Hematopoietic multipotent progenitor cell treated with erythropoietin and hydrocortisone succinate and interleukin-3 and kit ligand, for 17 days (in vitro differentiated cells): Measurements from ENCODE around the gene KCTD7.
"Not testable (repeated sequence)": the region's sequence is repeated elsewhere in the genome, so short reads cannot be mapped to it uniquely, and the experiment has no call there.

Experiments used
- DNase-seq: peaks from one replicate; pipeline ENCODE4 v3.0.0-alpha.2; 2015; ENCODE audit warnings: low spot score

Gene KCTD7

DNA sequence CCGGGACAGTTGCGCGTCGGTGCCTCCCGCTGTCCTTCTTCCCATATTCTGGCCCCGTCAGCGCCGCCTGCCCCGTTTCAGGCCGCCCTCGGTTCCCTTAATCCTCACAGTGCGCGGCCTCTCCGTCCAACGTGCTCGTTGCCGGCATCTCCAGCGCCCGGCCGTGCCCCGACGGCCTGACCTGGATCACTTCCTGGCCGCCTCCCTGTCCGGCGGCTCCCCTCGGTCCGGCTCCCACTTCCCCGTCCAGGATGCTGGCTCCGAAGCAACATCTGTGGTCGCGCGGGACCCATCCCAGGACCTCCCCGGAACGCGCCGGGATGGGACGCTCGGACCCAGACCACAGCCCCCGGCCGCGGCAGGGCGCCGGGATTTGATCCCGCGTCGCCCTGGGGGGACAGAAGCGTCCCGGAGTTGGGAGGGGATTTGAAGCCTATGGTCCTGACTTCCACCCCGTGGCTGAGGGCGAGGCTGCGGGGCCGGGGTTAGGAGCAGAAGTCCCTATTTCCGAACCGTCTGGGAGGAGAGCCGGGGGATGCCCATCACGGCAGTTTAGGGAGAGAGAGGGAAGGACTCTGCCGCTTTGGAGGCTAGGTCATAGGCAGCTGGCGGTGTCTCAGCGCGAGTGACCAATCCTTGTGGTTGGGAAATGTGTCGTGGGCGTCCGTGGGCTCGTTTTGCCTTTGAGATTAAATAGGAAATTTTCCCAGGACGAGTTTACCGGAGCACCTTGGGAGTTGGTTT, 53.8 kb downstream of the KCTD7 start:
- no peak for DNase-seq

- DNase-seq = not testable (repeated sequence)
Measured at GRCh38 chr7:66683094-66683769, 54.6 kb downstream of the KCTD7 start.

DNA sequence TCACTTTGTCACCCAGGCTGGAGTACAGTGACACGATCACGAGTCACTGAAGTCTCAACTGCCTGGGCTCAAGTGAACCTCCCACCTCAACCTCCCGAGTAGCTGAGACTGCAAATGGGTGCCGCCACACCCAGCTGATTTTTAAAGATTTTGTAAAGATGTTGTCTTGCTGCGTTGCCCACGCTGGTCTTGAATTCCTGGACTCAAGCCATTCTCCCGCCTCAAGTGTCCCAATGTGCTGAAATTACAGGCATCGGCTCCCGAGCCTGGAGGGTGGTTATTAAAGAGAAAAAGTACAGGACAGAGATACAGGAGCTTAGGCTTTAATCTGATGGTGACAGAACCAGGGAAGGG, 55.1 kb downstream of the KCTD7 start:
- DNase-seq = no peak

GRCh38 chr7:66685663-66686062, 57.0 kb downstream of the KCTD7 start:
- DNase-seq = not testable (repeated sequence)

DNA sequence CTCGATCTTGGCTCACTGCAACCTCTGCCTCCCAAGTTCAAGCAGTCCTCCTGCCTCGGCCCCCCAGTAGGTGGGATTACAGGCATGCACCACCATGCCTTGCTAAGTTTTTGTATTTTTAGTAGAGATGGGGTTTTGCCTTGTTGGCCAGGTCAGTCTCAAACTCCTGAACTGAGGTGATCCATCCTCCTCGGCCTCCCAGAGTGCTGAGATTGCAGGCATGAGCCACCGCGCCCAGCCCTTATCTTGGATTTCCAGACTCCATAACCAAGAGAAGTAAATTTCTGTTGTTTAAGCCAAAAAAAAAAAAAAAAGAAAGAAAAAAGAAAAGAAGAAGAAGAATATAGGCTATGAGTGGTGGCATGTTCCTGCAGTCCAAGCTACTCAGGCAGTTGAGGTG, 58.5 kb downstream of the KCTD7 start:
- DNase-seq = no peak

DNA sequence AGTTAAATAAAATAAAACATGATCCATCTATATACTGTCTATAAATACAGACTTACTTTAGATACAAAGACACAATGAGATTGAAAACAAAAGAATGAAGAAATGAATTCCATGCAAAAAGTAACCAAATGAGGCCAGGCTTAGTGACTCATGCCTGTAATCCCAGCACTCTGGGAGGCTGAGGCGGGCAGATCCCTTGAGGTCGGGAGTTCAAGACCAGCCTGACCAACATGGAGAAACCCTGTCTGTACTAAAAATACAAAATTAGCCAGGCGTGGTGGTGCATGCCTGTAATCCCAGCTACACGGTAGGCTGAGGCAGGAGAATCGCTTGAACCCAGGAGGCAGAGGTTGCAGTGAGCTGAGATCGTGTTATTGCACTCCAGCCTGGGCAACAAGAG, 59.0 kb downstream of the KCTD7 start:
- not testable (repeated sequence) for DNase-seq

- DNase-seq = no peak
Measured at GRCh38 chr7:66689081-66689480, 60.4 kb downstream of the KCTD7 start.

- DNase-seq = no peak
Measured at GRCh38 chr7:66693331-66693730, 64.7 kb downstream of the KCTD7 start.
